CD4-positive, alpha-beta T cell treated with Interleukin-6 for 4 hours (primary cell): ENCODE results near the gene EXD3.
"Not testable (repeated sequence)": the region's sequence is repeated elsewhere in the genome, so short reads cannot be mapped to it uniquely, and the experiment has no call there.

Source experiments
- DNase-seq: peaks from one replicate; pipeline ENCODE4 v3.0.0-alpha.2; 2020; ENCODE audit warnings: mixed read lengths

Gene EXD3

DNA sequence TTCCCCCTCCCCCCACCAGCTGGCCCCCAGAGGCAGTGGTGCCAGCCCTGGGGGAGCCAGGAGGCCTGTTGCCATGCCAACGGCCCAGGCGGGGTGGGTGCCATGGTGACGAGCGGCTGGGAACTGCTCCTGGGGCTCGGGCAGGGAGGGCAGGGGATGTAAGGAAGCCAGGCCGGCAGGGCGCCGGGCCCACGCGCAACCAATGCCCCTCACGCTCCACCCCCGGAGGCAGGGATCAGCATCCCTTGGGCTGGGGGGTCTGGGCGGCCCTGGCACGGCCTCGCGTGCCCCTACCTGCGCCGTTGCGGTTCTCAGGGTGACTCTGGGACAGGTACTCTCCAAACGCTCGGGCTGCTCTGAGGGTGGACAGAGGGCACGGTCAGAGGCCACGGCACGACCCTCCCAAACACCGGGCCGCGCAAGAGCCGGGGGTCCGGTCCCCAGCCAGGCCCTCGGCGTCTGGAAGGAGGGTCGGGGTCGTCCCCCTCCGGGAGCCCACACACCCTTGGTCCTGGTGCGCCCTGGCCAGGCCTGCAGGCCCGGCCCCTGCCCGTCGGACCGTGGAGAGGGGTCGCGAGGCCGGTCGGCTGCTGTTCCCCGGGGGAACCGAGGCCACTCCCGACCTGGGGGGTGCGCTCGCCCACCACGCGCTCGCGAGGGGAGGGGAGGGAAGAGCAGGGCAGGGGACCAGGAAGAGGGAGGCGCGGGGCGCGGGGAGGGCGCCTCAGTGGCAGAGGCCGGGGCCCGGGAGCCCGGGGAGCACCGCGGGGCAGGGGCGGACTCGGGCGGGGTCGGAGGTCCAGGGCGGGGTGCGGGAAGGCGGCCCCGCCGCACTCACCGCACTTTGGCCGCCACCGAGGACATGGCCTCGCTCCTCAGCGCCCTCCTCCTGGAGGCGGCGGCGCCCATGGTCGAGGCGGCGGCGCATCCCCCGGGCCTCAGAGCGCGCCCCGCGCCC is 35.5 kb upstream of the EXD3 start:
- peak; percentile 37 for DNase-seq

DNA sequence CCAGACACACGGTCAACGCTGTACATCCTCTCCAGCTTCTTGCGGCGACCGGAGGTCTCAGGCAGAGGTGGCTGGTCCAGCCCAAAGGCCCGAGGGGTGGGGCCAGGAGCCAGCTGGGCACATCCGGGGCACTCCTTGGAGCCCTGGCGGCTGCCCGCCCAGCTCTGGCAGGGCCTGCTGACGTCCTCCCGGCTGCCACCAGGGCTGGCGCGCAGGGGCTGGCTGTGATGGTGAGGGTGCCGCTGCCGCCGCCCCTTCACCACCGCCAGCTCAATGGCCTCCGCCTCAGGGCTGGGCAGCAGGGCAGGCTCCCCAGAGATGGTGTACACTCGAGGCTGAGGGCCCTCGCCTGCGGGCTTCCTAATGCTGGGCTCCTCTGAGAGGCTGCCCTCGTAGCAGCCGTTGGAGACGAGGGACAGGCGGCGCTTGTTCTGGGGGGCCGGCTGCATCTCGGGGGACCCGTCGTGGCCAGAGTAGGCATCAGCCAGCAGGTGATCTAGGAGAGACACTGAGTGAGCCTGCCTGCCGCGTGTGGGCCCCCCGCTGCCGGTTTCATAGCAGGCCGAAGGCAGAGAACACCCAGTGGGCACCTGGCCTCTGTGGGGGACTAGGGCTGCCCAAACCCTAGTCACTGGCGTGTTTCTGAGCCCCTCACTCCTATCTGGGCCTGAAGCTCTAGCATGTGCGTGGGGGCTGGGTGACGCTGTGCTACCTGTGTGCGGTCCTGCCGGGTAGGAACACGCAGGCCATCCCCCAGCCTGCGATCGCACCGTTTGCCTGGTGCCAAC is 34.6 kb upstream of the EXD3 start:
- DNase-seq = no peak

DNA sequence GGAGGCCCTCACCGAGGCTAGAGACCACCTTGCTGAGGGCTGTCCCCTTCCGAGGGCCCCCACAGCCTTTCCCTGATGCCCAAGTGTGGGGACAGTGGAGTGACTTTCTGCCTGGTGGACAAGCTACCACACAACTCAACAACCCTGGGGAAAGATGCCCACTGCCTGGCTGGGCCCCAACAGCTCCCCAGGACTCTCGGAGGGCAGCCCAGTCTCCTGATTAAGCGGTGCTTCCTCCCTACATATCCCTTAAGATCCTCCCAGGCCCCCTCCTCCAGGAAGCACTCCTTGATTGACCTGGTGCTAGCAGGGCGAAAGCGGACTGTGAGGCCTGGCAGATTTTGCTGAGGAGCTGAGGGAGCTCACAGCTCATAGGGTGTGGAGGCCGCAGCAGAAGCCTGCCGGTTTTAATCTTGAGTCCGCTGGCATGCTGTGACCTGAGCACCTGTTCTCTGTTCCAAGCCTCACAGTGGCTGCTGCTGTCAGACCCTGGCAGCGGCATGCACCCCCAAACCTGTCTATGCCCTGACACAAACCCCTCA is 34.0 kb upstream of the EXD3 start:
- DNase-seq = no peak

DNA sequence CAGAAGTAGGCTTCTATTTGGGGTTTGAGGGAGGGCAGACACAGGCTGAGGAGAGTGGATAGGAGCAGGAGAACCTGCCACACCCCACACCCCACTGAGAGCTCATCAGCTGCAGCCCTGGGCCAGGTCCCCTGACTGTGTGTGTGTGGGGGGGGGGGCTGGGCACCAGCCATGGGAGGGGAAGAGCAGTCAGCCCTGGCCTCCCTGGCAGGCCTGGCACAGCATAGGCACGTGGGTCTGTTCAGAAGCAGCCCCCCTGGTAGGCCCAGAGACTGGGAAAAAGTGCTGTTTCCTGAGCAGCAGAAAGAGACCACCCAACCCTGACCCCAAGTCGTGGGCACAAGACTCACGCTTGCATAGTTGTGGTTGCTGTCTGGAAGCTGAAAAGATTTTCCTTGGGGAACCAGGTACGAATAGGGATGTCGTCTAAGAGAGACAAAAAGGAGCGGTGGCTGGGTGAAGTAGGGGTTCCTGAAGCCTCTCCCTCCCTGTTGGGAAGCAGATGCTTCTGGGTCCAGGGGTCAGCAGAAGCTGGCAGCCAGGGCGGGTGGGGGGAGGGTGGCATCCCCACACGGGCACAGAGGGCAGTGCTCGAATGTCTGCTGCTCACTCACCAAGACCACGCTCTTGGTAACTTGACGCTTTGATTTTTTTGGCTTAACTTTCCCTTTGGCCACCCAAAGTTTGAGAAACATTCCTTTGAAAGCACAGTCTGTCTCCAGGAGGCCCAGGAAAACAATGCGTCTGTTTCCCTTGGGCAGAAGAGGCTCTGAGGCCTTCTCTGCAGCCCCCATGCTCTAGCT is 33.3 kb upstream of the EXD3 start:
- DNase-seq = no peak

DNA sequence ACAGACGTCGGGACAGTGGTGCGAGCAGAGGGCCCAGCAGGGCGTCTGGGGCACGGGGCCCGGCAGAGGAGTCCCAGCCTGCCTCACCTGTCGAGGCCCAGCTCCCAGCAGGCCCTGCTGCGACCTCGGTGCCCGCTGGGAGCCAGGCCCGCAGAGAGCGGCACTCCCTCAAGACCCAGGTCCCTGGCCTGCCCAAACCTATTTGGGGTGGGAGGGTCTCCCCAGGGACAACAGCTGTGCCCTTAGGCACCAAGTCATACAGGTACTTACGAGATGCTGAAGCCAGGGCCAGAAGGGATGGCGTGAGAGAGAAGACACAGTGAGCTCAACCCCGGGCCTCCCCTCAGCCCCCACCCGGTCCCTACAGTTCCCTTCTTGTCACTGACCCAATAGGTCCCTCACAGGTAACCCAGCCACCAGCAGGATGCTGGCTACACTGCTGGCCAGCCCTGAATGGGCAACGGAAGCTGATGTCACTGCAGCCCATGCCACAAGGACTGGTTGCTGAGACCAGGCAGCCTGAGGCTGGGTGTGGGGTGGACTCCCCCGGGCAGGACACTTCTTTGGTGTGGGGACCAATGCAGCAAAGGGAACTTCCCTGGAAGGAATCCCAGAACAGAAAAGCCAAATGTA is 32.5 kb upstream of the EXD3 start:
- DNase-seq = no peak

DNA sequence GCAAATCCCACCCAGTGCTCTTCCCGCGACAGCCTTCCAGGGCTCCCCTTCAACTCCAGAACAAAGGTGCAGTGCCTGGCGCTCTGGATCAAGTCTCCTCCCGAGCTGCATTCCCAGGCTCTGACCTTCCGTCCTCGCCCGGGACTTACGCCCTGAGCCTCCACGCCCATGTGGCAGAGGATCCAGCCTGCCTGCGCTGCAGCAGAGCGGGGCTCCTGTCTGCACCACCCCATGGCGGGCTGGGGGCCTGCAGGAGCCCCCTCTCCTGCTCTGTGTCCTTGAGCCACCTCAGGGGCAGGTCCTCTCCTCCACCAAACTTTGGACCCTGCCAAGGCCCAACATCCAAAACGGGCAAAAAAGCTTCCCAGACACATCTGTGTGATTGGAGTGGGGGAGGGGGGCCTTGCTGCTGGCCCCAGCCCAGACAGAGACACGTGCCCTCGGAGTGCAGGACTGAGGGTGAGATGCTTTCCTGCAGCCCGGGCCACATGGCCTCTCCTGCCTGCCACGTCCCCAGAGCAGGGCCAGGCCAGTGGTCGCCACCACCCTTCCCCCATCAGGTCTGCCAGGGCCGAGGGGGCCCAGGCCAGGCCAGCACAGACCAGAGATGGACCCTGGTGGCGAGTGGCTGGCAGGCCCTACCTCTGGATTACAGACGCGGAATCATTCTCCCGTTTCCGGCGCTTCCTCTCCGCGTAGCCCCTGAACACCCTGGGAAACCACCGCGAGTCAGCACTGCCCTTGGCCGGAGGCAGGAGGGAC is 31.8 kb upstream of the EXD3 start:
- no peak for DNase-seq

DNA sequence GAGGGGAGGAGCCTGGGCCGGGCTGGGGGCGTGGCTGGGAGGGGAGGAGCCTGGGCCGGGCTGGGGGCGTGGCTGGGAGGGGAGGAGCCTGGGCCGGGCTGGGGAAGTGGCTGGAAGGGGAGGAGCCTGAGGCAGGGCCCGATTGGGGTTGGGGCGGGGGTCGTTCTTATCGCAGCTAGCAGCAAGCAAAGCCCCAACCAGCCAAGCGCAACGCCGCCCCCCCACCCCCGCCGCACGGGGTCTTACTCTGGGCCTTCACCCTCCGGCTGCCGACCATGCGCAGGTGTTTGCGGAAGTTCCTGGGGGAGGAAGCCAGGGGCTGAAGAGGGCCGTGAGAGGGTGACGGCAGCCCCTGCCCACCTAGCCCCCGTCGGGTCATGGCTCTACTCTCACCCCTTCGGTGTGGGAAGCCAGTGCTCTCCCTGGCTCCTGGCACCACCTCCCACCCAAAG is 31.2 kb upstream of the EXD3 start:
- peak; percentile 47 for DNase-seq

DNA sequence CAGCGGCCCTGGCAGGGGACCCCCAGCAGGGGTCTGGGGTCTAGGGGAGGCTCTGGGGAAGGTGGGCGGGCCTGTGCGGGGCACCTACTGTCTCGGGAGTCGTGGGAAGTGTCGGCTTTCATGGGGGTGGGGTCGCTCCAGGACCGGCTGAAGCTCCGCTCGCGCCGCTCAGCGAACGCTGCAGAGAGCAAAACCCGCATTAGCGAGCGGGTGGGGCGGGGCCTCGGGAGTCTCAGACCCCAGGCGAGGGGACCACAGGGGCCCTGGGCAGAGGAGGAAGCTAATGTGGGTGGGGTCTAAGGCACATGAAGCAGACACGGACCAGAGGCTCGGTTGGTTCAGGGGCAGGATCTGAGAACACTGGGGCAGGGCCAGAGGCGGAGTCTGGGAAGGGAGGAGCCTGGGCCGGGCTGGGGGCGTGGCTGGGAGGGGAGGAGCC is 30.7 kb upstream of the EXD3 start:
- DNase-seq = peak; percentile 56

DNA sequence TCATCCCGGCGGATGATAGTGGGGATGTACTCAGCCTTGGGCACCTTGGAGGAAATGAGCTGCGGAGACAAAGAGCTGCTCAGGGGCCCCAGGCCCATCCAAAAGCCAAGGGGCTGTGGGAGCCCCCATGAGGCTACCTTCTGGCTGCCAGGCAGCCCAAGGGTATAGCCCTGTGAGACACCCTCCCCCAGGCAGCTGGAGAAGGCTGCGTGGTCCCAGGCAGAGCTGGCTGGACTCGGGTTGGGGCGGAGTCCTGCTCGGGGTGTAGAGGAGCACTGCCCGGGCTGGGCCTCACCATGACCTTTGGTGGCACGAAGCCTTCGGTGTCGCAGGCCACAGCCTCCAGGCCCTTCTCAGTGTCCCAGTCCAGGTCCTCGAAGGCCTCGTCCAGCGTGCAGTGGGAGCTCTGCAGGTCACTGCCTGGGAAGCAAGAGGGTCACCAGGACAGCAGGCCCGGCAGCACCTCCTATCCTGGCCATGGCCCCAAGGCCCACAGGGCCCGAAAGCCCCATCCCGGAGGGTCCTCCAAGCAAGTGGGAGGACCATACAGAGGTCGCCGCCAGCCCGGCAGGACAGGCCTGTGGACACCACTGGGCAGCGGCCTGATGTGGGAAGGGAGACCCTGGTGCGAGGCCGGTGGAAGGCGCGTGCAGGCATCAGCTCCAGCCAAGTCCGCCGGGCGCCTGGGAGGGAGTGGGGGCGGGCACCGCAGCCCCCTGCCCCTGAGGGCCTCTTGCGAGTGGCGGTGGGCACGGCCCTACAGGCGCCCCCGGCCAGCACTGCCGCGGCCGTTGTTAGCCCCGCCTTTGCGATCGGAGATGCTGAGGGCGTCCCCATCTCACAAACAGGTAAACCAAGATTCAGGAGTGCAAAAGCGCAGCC is 30.0 kb upstream of the EXD3 start:
- DNase-seq = no peak

DNA sequence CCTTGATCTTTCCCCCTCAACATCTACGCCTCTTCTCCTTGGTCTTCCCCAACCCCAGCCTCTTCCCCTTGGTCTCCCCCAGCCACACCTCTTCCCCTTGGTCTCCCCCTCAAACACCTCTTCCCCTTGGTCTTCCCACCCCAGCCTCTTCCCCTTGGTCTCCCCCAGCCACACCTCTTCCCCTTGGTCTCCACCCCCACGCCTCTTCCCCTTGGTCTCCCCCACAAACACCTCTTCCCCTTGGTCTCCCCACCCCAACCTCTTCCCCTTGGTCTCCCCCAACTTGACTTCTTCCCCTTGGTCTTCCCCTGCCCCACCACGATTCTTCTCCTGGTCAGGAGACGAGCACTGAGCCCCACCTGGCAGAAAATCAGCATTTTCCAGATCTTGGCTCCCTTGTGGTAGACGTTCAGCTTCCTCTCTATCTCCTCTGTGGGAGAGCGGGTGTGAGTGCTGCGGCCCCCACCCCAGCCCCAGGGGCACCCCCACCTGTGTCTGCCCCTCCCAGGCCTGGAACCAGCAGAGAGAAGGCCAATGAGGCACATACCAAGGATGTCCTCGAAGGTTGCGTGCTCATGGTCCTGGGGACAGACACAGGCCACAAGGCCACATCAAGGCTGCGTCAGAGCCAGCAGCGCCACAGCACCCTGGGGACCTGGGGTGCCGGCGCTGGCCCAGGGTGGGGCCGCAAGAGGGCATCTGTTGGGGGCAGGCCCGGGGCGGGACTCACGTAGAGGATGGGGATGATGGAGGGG is 29.2 kb upstream of the EXD3 start:
- DNase-seq = no peak

DNA sequence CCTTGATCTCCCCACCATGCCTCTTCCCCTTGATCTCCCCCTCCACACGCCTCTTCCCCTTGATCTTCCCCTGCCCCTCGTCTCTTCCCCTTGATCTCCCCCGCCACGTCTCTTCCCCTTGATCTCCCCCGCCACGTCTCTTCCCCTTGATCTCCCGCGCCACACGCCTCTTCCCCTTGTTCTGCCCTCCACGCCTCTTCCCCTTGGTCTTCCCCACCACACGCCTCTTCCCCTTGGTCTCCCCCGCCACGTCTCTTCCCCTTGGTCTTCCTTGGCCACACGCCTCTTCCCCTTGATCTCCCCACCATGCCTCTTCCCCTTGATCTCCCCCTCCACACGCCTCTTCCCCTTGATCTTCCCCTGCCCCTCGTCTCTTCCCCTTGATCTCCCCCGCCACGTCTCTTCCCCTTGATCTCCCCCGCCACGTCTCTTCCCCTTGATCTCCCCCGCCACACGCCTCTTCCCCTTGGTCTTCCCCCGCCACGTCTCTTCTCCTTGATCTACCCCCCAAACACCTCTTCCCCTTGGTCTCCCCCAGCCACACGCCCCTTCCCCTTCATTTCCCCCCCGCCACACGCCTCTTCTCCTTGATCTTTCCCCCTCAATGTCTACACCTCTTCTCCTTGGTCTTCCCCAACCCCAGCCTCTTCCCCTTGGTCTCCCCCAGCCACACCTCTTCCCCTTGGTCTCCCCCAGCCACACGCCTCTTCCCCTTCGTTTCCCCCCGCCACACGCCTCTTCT is 28.5 kb upstream of the EXD3 start:
- not testable (repeated sequence) for DNase-seq

DNA sequence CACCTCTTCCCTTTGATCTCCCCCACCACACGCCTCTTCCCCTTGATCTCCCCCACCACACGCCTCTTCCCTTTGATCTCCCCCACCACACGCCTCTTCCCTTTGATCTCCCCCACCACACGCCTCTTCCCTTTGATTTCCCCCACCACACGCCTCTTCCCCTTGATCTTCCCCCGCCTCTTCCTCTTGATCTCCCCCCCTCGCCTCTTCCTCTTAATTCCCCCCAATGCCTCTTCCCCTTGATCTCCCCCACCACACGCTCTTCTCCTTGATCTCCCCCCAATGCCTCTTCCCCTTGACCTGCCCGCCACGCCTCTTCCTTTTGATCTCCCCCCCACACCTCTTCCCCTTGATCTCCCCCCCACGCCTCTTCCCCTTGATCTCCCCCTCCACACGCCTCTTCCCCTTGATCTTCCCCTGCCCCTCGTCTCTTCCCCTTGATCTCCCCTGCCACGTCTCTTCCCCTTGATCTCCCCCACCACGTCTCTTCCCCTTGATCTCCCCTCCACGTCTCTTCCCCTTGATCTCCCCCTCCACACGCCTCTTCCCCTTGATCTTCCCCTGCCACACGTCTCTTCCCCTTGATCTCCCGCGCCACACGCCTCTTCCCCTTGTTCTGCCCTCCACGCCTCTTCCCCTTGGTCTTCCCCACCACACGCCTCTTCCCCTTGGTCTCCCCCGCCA is 27.7 kb upstream of the EXD3 start:
- DNase-seq = peak; percentile 60

DNA sequence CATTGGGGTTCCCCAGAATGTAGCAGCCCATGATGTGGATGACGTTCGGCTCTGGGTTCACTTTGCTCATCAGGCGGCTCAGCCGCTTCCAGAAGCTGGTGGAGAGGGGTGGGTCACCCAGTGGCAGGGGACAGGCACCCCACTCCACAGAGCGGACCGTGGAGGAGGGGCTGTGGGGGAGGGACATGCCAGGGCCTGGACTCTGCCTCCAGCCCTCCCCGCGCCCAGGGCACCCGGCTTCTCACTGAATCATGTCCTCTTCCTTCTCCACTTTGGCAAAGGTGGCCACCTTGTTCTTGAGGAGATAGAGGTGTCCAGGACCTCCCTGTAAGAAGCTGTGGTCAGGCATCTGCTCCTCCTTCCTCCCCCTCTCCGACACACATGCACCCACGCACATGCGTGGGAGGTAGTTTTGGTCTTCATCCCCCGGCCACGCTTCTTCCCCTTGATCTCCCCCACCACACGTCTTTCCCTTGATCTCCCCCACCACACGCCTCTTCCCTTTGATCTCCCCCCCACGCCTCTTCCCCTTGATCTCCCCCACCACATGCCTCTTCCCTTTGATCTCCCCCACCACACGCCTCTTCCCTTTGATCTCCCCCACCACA is 27.1 kb upstream of the EXD3 start:
- DNase-seq = peak; percentile 47

DNA sequence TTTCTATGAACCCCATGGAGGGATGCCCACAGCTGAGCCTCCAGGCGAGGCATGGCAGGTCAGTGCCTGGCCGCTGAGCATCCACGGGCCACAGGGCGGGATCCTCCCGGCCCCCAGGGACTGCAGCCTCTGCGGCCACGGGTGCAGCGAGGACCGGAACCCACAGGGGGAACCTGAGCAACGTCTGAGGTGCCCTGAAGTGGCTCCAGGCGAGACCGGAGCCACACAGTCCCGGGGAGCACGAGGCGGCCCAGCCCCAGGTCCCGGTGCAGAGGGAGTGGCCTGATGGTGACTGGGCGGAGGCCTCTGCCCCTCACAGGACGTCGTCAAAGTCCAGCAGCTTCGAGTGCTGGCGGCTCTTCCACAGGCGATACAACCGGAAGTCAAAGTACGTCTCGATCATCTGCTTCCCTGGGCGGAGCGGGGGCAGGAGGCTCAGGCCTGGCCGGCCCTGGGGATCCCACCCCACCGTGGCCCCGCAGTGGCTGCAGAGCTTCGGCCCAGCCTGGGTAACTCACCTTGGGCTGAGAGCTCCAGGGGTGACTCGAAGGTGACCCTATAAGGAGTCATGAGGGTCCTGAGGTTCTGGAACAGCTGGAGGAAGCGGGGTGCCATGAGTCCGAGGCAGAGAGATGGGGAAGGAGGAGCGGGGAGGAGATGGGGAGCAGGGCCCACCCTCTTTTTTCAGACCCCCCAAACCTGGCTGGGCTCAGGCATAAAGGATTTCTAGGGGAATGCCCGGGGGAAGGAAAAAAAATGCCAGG is 26.3 kb upstream of the EXD3 start:
- DNase-seq = no peak

DNA sequence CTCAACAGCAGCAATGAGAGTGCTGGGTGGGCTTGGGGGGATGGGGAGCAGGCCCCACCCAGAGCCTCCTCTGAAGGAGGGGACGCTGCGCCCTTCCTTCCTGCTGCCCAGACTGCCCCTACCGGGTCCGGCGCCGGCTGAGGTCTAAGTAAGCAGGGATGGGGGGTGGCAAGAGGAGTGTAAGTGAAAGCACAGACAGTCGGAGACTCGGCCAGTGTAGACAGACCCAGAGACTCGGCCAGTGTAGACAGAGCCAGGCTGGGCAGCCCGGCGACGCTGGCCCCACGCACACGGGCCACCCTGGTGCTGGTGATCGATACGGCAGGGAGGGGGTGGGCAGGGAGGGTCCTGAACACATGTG is 25.6 kb upstream of the EXD3 start:
- DNase-seq = no peak

DNA sequence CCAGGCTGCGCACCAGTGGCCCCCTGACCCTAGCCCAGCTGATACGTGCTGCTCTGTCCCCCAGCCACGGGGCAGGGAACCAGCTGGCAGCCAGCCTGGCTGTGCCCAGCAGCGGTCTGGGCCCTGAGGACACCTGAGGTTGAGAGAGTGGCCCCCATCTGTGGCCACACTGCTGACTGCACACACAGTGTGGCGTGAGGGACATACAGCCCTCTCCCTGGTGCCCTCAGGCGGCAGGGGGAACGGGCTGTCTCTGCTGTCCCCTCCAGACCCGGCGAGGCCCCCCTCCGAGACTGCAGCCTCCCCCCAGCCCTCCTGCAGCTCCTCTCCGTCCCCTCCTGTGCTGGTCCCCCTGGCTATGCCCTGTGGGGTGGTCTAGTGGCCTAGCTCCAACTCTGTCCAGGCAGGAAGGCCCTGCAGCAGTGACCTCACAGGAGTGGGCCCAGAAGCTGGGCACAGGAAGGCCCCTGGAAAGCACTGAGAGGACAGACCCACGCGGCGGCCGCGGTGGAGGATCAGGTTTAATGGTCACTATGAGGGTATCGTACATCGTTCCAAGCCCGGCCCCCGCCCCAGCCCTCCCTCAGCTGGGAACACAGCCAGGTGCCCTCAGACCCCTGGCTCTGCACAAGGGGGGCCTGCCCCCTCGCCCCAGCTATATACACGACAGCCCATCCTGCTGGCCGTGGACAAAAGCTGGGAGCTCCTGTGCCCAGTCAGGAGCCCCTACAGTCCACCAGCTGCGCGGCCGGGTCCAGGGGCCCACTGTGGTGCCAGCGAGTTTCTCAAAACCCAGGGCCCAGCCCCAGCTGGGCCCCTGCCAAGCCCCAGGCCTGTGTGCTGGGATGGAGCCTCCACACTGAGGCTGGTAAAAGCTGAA is 25.0 kb upstream of the EXD3 start:
- DNase-seq = no peak
